Right cardiac atrium (tissue), 5 donors: ENCODE data around the gene PALLD. TPM values are rescaled to one million over a fixed set of nuclear protein-coding genes. Genes with fewer than 3 reads are reported as not detected.
"Not testable (repeated sequence)": the region's sequence is repeated elsewhere in the genome, so short reads cannot be mapped to it uniquely, and the experiment has no call there.

Source experiments
- ATAC-seq, 2 donors: fragments of 200-7000 bp; cut with Tn5 transposase; one replicate each; pipeline versions ENCODE4 v1.8.0 to v1.9.1; 2020; ENCODE audit warnings: moderate library complexity in 2 of 2, mild to moderate bottlenecking in 1 of 2
- DNase-seq, 3 donors: peaks; one replicate each; pipeline ENCODE4 v3.0.0-alpha.2; 2020
- H3K27ac ChIP-seq: one replicate; pipeline ENCODE4 v1.5.1; 2013; ENCODE audit warnings: mild to moderate bottlenecking, low read length, control low read depth, moderate library complexity
- H3K27me3 ChIP-seq: one replicate; pipeline ENCODE4 v1.6.1; 2013; ENCODE audit not compliant: control insufficient read depth, insufficient read depth
- H3K4me1 ChIP-seq: one replicate; pipeline ENCODE4 v1.6.1; 2013; ENCODE audit warnings: low read length; ENCODE audit not compliant: control insufficient read depth, insufficient read depth
- H3K4me3 ChIP-seq: one replicate; pipeline ENCODE4 v1.5.1; 2013; ENCODE audit warnings: low read length, control low read depth
- H3K9me3 ChIP-seq: one replicate; pipeline ENCODE4 v1.6.1; 2013; ENCODE audit warnings: low read length; ENCODE audit not compliant: control insufficient read depth
- WGBS: extraction: QIAGEN DNeasy Blood & Tissue Kit; methylation state at CpG from one replicate; pipeline ENCODE4 v1.1.7; 2013; 5-methylcytosine and 5-hydroxymethylcytosine counted together
- intact Hi-C, 4 donors: fragments of 100-400 bp; cut with DNase I; formaldehyde crosslinking; loops; one replicate each; pipeline versions ENCODE4 v1.11.0 to v1.14.0; 2022 to 2023
- polyA plus RNA-seq: library from polyadenylated mRNA; stranded (reverse); fragments of 200-250 nt; gene quantifications from one replicate; pipeline ENCODE4 v1.2.3, GENCODE V29; 2013
- total RNA-seq, 4 donors: library from RNA; stranded (reverse); fragmentation: NEBNext Ultra II Directional; extraction: Animal tissue kit (Norgen Biotek cat#: 25700); gene quantifications; one replicate each; pipeline ENCODE4 v1.2.1, GENCODE V29; 2021
- donor health status: healthy with polysubstance abuse.
- donor health status: DM: no; HTN: yes; CAD: no.
- donor health status: DM: no; HTN: no; CAD: no.
- donor health status: DM: no; HTN: yes; CAD: no; lungs with severe emphysema.
- donor health status: DM: yes; HTN: yes; CAD: no.

Gene PALLD
- total and polyA plus RNA-seq, 5 donors: 233 to 1,069 (median 717) TPM

GRCh38 chr4:168952821-168953246 lies 456.0 kb downstream of the PALLD start:
- H3K4me3 ChIP-seq, H3K27me3 ChIP-seq, H3K4me1 ChIP-seq, intact Hi-C loops, H3K27ac ChIP-seq, ATAC-seq, H3K9me3 ChIP-seq: not testable (repeated sequence)
- DNase-seq: peak in 1 of 3 donors; percentile 59
- WGBS: 92% methylated on average over 3 of the region's 3 CpGs

- Histone ChIP-seq H3K27me3 (no peaks in the 10 kb centered on the region), H3K4me3 (no peak overlapping the region), H3K4me1 (no peaks in the 10 kb centered on the region), H3K9me3 (no peaks in the 10 kb centered on the region), H3K27ac (no peak overlapping the region)
- 96% methylated on average over 2 of the region's 2 CpGs for WGBS
- intact Hi-C loops: no loop called here
- no peak for DNase-seq
- ATAC-seq: no peak
These were observed 458.8 kb downstream of the PALLD start for GRCh38 chr4:168955674-168956073.

- ATAC-seq (no peak), DNase-seq (no peak)
- intact Hi-C loops: no loop called here
- H3K9me3 ChIP-seq: no peaks in the 10 kb centered on the region
- no peak overlapping the region for H3K27ac ChIP-seq
- WGBS: 96% methylated on average over 5 of the region's 5 CpGs
- no peak overlapping the region for H3K4me3 ChIP-seq
- no peaks in the 10 kb centered on the region for H3K27me3 ChIP-seq
- H3K4me1 ChIP-seq: no peaks in the 10 kb centered on the region
These were observed 463.9 kb downstream of the PALLD start for GRCh38 chr4:168960716-168961115.

GRCh38 chr4:168972596-168972995 lies 475.7 kb downstream of the PALLD start:
- no peak overlapping the region for H3K27ac ChIP-seq

More at GRCh38 chr4:168972596-168972995, 475.7 kb downstream of the PALLD start:
- intact Hi-C loops: no loop called here
- no peak for DNase-seq
- Histone ChIP-seq H3K4me3 (no peak overlapping the region), H3K27me3 (no peaks in the 10 kb centered on the region), H3K9me3 (no peaks in the 10 kb centered on the region), H3K4me1 (no peaks in the 10 kb centered on the region)
- 95% methylated on average over 4 of the region's 4 CpGs for WGBS
- ATAC-seq: no peak

Other genes with a start within 250 kb of the PALLD start
- 10 to 100 TPM in 2 of 4 donors, 1 to 10 TPM in 2; 9.2 to 14.7 (median 10.1) TPM for gene DDX60, start 178.3 kb upstream of the PALLD start, total RNA-seq
- 4.6 TPM for gene DDX60, start 178.3 kb upstream of the PALLD start, polyA plus RNA-seq
- 10 to 100 TPM in 1 of 4 donors, 1 to 10 TPM in 3; 8.2 to 10.5 (median 8.8) TPM for gene DDX60L, start 16.6 kb upstream of the PALLD start, total RNA-seq
- gene DDX60L, start 16.6 kb upstream of the PALLD start, polyA plus RNA-seq: 6.1 TPM